ENCODE data around the gene RNF121.
A peak's percentile ranks its signal among the peaks of the same experiment; 100 is the strongest.

RNF121 gene

GRCh38 chr11:71992136-71992730 lies 63.4 kb downstream of the RNF121 start:
- Mint-ChIP-seq H3K4me1 (peaks cover 4% of the 10 kb centered on the region), H3K4me3 (no peak overlapping the region), H3K36me3 (peaks cover 50% of the 10 kb centered on the region), H3K27ac (no peak overlapping the region), H3K9me3 (no peaks in the 10 kb centered on the region)
- ATAC-seq (no peak), DNase-seq (ENCODE audit: low spot score in 2 of 2) (no peak)

GRCh38 chr11:71994786-71995185 lies 65.9 kb downstream of the RNF121 start:
- H3K27ac Mint-ChIP-seq, result no peak overlapping the region
- ATAC-seq, result no peak
- no peak for DNase-seq (ENCODE audit: low spot score in 2 of 2)
- no peak overlapping the region for H3K4me3 Mint-ChIP-seq
- peaks cover 26% of the 10 kb centered on the region for H3K4me1 Mint-ChIP-seq
- H3K9me3 Mint-ChIP-seq, result no peaks in the 10 kb centered on the region
- H3K36me3 Mint-ChIP-seq, result peaks cover 52% of the 10 kb centered on the region

GRCh38 chr11:71995726-71996291 lies 67.0 kb downstream of the RNF121 start:
- ATAC-seq (no peak), DNase-seq (ENCODE audit: low spot score in 2 of 2) (no peak)
- no peaks in the 10 kb centered on the region for H3K9me3 Mint-ChIP-seq
- H3K4me1 Mint-ChIP-seq, result peaks cover 36% of the 10 kb centered on the region
- no peak overlapping the region for H3K4me3 Mint-ChIP-seq
- peaks cover 53% of the 10 kb centered on the region for H3K36me3 Mint-ChIP-seq
- peak overlapping the region; percentile 52 for H3K27ac Mint-ChIP-seq

- Mint-ChIP-seq H3K36me3 (peaks cover 53% of the 10 kb centered on the region), H3K4me3 (no peak overlapping the region), H3K4me1 (peaks cover 36% of the 10 kb centered on the region), H3K27ac (peak overlapping the region; percentile 52), H3K9me3 (no peaks in the 10 kb centered on the region)
- DNase-seq (ENCODE audit: low spot score in 2 of 2) (no peak), ATAC-seq (no peak)
Observed at GRCh38 chr11:71996517-71996916, 67.7 kb downstream of the RNF121 start.

GRCh38 chr11:71996946-71997345 lies 68.1 kb downstream of the RNF121 start:
- DNase-seq (ENCODE audit: low spot score in 2 of 2) (no peak), ATAC-seq (no peak)

GRCh38 chr11:71997594-71997993 lies 68.7 kb downstream of the RNF121 start:
- Mint-ChIP-seq H3K4me1 (peaks cover 43% of the 10 kb centered on the region), H3K4me3 (no peak overlapping the region), H3K27ac (peak overlapping the region; percentile 98), H3K9me3 (no peaks in the 10 kb centered on the region), H3K36me3 (peaks cover 62% of the 10 kb centered on the region)
- ATAC-seq (no peak), DNase-seq (ENCODE audit: low spot score in 2 of 2) (no peak)

More at GRCh38 chr11:71996946-71997345, 68.1 kb downstream of the RNF121 start:
- no peaks in the 10 kb centered on the region for H3K9me3 Mint-ChIP-seq
- no peak overlapping the region for H3K4me3 Mint-ChIP-seq
- H3K27ac Mint-ChIP-seq, result peak overlapping the region; percentile 52
- peaks cover 40% of the 10 kb centered on the region for H3K4me1 Mint-ChIP-seq
- H3K36me3 Mint-ChIP-seq, result peaks cover 55% of the 10 kb centered on the region

GRCh38 chr11:71998061-71998460 lies 69.2 kb downstream of the RNF121 start:
- peak overlapping the region; percentile 98 for H3K27ac Mint-ChIP-seq
- ATAC-seq (no peak), DNase-seq (ENCODE audit: low spot score in 2 of 2) (no peak)
- peak overlapping the region; percentile 72 for H3K4me3 Mint-ChIP-seq
- no peaks in the 10 kb centered on the region for H3K9me3 Mint-ChIP-seq
- H3K4me1 Mint-ChIP-seq, result peaks cover 44% of the 10 kb centered on the region
- H3K36me3 Mint-ChIP-seq, result peaks cover 66% of the 10 kb centered on the region

GRCh38 chr11:71998649-71999310 lies 69.9 kb downstream of the RNF121 start, which contains the start of gene IL18BP:
IL18BP (plus strand) TSS chr11:71998909; CDS start chr11:71999985, 1,076 bp downstream.
- DNase-seq (ENCODE audit: low spot score in 2 of 2) (no peak), ATAC-seq (peak; percentile 59)
- H3K36me3 Mint-ChIP-seq, result peaks cover 70% of the 10 kb centered on the region
- peak within 1 kb of the TSS; percentile 72 for H3K4me3 Mint-ChIP-seq
- H3K4me1 Mint-ChIP-seq, result peaks cover 44% of the 10 kb centered on the region
- H3K27ac Mint-ChIP-seq, result peak within 1 kb of the TSS; percentile 98
- no peaks in the 10 kb centered on the region for H3K9me3 Mint-ChIP-seq

GRCh38 chr11:71999362-71999761 lies 70.5 kb downstream of the RNF121 start:
- Mint-ChIP-seq H3K4me3 (peak overlapping the region; percentile 72), H3K4me1 (peaks cover 44% of the 10 kb centered on the region), H3K9me3 (no peaks in the 10 kb centered on the region), H3K36me3 (peaks cover 70% of the 10 kb centered on the region), H3K27ac (peak overlapping the region; percentile 98)
- ATAC-seq (no peak), DNase-seq (ENCODE audit: low spot score in 2 of 2) (no peak)

GRCh38 chr11:71999798-72000197 lies 71.0 kb downstream of the RNF121 start:
- ATAC-seq (no peak), DNase-seq (ENCODE audit: low spot score in 2 of 2) (no peak)
- Mint-ChIP-seq H3K4me1 (peaks cover 44% of the 10 kb centered on the region), H3K4me3 (peak overlapping the region; percentile 72), H3K27ac (peak overlapping the region; percentile 98), H3K9me3 (no peaks in the 10 kb centered on the region), H3K36me3 (peaks cover 74% of the 10 kb centered on the region)

- ATAC-seq (no peak), DNase-seq (ENCODE audit: low spot score in 2 of 2) (no peak)
- Mint-ChIP-seq H3K27ac (peak overlapping the region; percentile 98), H3K4me1 (peaks cover 44% of the 10 kb centered on the region), H3K9me3 (no peaks in the 10 kb centered on the region), H3K4me3 (no peak overlapping the region), H3K36me3 (peaks cover 79% of the 10 kb centered on the region)
Observed at GRCh38 chr11:72000202-72000867, 71.5 kb downstream of the RNF121 start.

- Mint-ChIP-seq H3K9me3 (no peaks in the 10 kb centered on the region), H3K36me3 (peaks cover 83% of the 10 kb centered on the region), H3K27ac (peak overlapping the region; percentile 98), H3K4me1 (peaks cover 44% of the 10 kb centered on the region), H3K4me3 (no peak overlapping the region)
- no peak for DNase-seq (ENCODE audit: low spot score in 2 of 2)
- ATAC-seq, result no peak
Observed at GRCh38 chr11:72001285-72001684, 72.4 kb downstream of the RNF121 start.

- no peak overlapping the region for H3K4me3 Mint-ChIP-seq
- ATAC-seq, result peak; percentile 2
- no peak for DNase-seq (ENCODE audit: low spot score in 2 of 2)
- peak overlapping the region; percentile 98 for H3K27ac Mint-ChIP-seq
- H3K4me1 Mint-ChIP-seq, result peaks cover 44% of the 10 kb centered on the region
- no peaks in the 10 kb centered on the region for H3K9me3 Mint-ChIP-seq
- H3K36me3 Mint-ChIP-seq, result peaks cover 85% of the 10 kb centered on the region
Observed at GRCh38 chr11:72001834-72002591, 73.2 kb downstream of the RNF121 start.

GRCh38 chr11:72002841-72003775 lies 74.3 kb downstream of the RNF121 start:
- Mint-ChIP-seq H3K4me1 (peaks cover 38% of the 10 kb centered on the region), H3K9me3 (no peaks in the 10 kb centered on the region), H3K4me3 (no peak overlapping the region), H3K27ac (peak overlapping the region; percentile 98), H3K36me3 (peaks cover 92% of the 10 kb centered on the region)
- no peak for DNase-seq (ENCODE audit: low spot score in 2 of 2)
- ATAC-seq, result no peak
